ENCODE measurements around the gene MYH2. TPM values are rescaled to one million over a fixed set of nuclear protein-coding genes. Genes with fewer than 3 reads are reported as not detected.

Gene MYH2
- total and polyA plus RNA-seq, 2 donors (not counting 1 experiment from before 2014, with no cell fraction given) = not detected

- no peak overlapping the region for H3K4me2 ChIP-seq (replicated peaks; ENCODE audit: low read depth, low read length, poor library complexity, severe bottlenecking)
- ChIA-PET POLR2A (no interaction called here), CTCF (no interaction called here)
- TF ChIP-seq CTCF (IDR thresholded peaks at IDR 0.05) = no peak
- TF ChIP-seq EZH2 (IDR thresholded peaks at IDR 0.05; ENCODE audit: borderline replicate concordance, insufficient read depth, low read depth, low read length, poor library complexity, severe bottlenecking) = no peak
- H3K27me3 ChIP-seq (replicated peaks in 1 of 4; ENCODE audit: control extremely low read depth in 1 of 4, control insufficient read depth in 3 of 4, insufficient read depth in 4 of 4, low read length in 3 of 4) = peaks cover 0 to 2% (median 0%) of the 10 kb centered on the region in 4 experiments
- no peak overlapping the region for H3K27ac ChIP-seq (ENCODE audit: low read length in 2 of 2)
- no peak overlapping the region for H3K4me3 ChIP-seq (ENCODE audit: control extremely low read depth in 1 of 5, extremely low read depth in 1 of 5, insufficient read depth in 1 of 5, low read depth in 2 of 5, low read length in 4 of 5)
- intact Hi-C loops (cut with micrococcal nuclease) = no loop called here
- H3K9ac ChIP-seq (ENCODE audit: low read length) = no peak overlapping the region
- DNase-seq = no peak
- H2AFZ ChIP-seq (ENCODE audit: insufficient read depth, low read depth, low read length, poor library complexity, severe bottlenecking) = no peak overlapping the region
- no peak overlapping the region for H3K27ac Mint-ChIP-seq
- H3K4me3 Mint-ChIP-seq = no peak overlapping the region
- H3K79me2 ChIP-seq (ENCODE audit: control insufficient read depth, insufficient read depth, low read length) = no peaks in the 10 kb centered on the region
- peaks cover 7% of the 10 kb centered on the region for H3K27me3 Mint-ChIP-seq
- no peak for ATAC-seq (ENCODE audit: low read depth)
- H4K20me1 ChIP-seq (ENCODE audit: control insufficient read depth, insufficient read depth, low read length, poor library complexity, severe bottlenecking) = no peaks in the 10 kb centered on the region
- no peaks in the 10 kb centered on the region for H3K9me3 Mint-ChIP-seq (ENCODE audit: insufficient read depth)
- H3K36me3 ChIP-seq (replicated peaks in 1 of 2; ENCODE audit: control extremely low read depth in 1 of 2, control insufficient read depth in 1 of 2, extremely low read depth in 1 of 2, insufficient read depth in 2 of 2, low read length in 1 of 2) = no peaks in the 10 kb centered on the region
- H3K4me1 Mint-ChIP-seq = no peaks in the 10 kb centered on the region
- no peaks in the 10 kb centered on the region for H3K4me1 ChIP-seq (ENCODE audit: control insufficient read depth in 2 of 2, insufficient read depth in 2 of 2, low read length in 2 of 2)
- H3K9me3 ChIP-seq (ENCODE audit: control extremely low read depth in 1 of 3, control insufficient read depth in 2 of 3, insufficient read depth in 1 of 3, low read length in 2 of 3) = no peaks in the 10 kb centered on the region
- WGBS (ENCODE audit: insufficient coverage) = 68% methylated on average over 3 of the region's 5 CpGs
Measured at GRCh38 chr17:10556301-10557005, 7.0 kb upstream of the MYH2 start.

- Histone ChIP-seq H3K9ac (ENCODE audit: low read length) (no peak overlapping the region), H3K9me3 (ENCODE audit: control extremely low read depth in 1 of 3, control insufficient read depth in 2 of 3, insufficient read depth in 1 of 3, low read length in 2 of 3) (no peaks in the 10 kb centered on the region), H2AFZ (ENCODE audit: insufficient read depth, low read depth, low read length, poor library complexity, severe bottlenecking) (no peak overlapping the region), H3K4me3 (ENCODE audit: control extremely low read depth in 1 of 5, extremely low read depth in 1 of 5, insufficient read depth in 1 of 5, low read depth in 2 of 5, low read length in 4 of 5) (no peak overlapping the region), H3K27ac (ENCODE audit: low read length in 2 of 2) (no peak overlapping the region), H3K4me1 (ENCODE audit: control insufficient read depth in 2 of 2, insufficient read depth in 2 of 2, low read length in 2 of 2) (no peaks in the 10 kb centered on the region), H3K79me2 (ENCODE audit: control insufficient read depth, insufficient read depth, low read length) (no peaks in the 10 kb centered on the region), H3K27me3 (replicated peaks in 1 of 4; ENCODE audit: control extremely low read depth in 1 of 4, control insufficient read depth in 3 of 4, insufficient read depth in 4 of 4, low read length in 3 of 4) (peaks cover 0 to 5% (median 0%) of the 10 kb centered on the region in 4 experiments), H3K4me2 (replicated peaks; ENCODE audit: low read depth, low read length, poor library complexity, severe bottlenecking) (no peak overlapping the region), H4K20me1 (ENCODE audit: control insufficient read depth, insufficient read depth, low read length, poor library complexity, severe bottlenecking) (no peaks in the 10 kb centered on the region), H3K36me3 (replicated peaks in 1 of 2; ENCODE audit: control extremely low read depth in 1 of 2, control insufficient read depth in 1 of 2, extremely low read depth in 1 of 2, insufficient read depth in 2 of 2, low read length in 1 of 2) (no peaks in the 10 kb centered on the region)
- ChIA-PET CTCF (no interaction called here), POLR2A (no interaction called here)
- 73% methylated on average over 2 of the region's 4 CpGs for WGBS (ENCODE audit: insufficient coverage)
- ATAC-seq (ENCODE audit: low read depth) (no peak), DNase-seq (no peak)
- Mint-ChIP-seq H3K27me3 (peaks cover 24% of the 10 kb centered on the region), H3K27ac (no peak overlapping the region), H3K4me3 (no peak overlapping the region), H3K9me3 (ENCODE audit: insufficient read depth) (no peaks in the 10 kb centered on the region), H3K4me1 (no peaks in the 10 kb centered on the region)
- no peak for TF ChIP-seq CTCF (IDR thresholded peaks at IDR 0.05)
- TF ChIP-seq EZH2 (IDR thresholded peaks at IDR 0.05; ENCODE audit: borderline replicate concordance, insufficient read depth, low read depth, low read length, poor library complexity, severe bottlenecking) = no peak
- intact Hi-C loops (cut with micrococcal nuclease) = no loop called here
Measured at GRCh38 chr17:10550014-10550413, 556 bp upstream of the MYH2 start.

Measured in B cell (primary cell).